Measurements from ENCODE around the gene PEX14. TPM values are rescaled to one million over a fixed set of nuclear protein-coding genes. Genes with fewer than 3 reads are reported as not detected.

PEX14 gene
- total RNA-seq, 1 donor from 2014 or later: 17.4 TPM

DNA sequence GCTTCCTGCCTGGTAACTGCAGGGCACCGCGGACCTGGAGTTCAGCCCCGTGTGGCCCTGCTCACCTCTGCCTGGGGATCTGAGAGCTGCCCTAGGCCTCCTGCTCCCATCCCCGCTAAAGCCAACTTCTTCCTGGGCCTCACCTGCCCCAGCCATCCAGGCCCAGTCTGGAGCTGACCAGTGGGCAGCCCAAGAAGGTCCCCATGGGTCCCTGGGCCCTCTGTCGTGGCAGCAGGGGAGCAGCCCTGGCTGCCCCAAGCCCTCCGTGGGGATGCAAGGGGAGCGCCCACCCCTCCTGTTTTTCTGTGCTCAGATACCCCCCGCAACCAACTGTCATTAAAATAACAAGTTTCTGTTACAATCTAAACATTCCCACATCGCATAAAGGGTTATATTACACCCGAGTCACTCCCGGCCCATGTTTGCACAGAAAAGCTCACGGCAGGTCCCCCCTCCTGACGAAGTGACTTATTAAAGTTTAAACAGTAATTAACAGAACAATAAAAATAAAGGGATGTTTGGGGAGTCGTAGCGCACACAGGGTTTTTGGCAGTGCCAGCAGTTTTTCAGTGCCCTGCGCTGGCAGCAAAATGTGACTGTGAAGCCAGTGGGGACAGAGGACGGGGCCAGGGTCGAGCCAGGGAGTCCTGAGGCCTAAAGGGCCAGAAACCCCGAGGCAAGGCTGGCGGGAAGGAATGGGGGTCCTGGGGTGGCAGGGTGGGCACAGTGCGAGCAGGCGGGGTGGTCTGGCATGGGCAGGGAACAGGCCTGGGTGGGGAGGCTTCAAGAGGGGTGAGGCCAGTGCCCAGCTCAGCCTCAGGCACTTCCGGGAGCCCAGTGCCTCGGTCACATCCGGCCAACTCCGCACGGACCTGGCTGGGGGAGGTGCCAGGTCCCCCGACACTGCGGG, 200.2 kb downstream of the PEX14 start:
- H3K36me3 Mint-ChIP-seq (ENCODE audit: low read depth): no peaks in the 10 kb centered on the region
- no peaks in the 10 kb centered on the region for H3K9me3 Mint-ChIP-seq (ENCODE audit: low read depth)
- TF ChIP-seq, protein P1, sequence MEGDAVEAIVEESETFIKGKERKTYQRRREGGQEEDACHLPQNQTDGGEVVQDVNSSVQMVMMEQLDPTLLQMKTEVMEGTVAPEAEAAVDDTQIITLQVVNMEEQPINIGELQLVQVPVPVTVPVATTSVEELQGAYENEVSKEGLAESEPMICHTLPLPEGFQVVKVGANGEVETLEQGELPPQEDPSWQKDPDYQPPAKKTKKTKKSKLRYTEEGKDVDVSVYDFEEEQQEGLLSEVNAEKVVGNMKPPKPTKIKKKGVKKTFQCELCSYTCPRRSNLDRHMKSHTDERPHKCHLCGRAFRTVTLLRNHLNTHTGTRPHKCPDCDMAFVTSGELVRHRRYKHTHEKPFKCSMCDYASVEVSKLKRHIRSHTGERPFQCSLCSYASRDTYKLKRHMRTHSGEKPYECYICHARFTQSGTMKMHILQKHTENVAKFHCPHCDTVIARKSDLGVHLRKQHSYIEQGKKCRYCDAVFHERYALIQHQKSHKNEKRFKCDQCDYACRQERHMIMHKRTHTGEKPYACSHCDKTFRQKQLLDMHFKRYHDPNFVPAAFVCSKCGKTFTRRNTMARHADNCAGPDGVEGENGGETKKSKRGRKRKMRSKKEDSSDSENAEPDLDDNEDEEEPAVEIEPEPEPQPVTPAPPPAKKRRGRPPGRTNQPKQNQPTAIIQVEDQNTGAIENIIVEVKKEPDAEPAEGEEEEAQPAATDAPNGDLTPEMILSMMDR (IDR thresholded peaks at IDR 0.05): no peak
- peaks cover 5% of the 10 kb centered on the region for H3K4me1 Mint-ChIP-seq (ENCODE audit: low read depth)
- no peak for DNase-seq (ENCODE audit: low spot score)
- H3K27me3 Mint-ChIP-seq (ENCODE audit: low read depth): no peaks in the 10 kb centered on the region
- H3K27ac Mint-ChIP-seq (ENCODE audit: unreplicated experiment): no peak overlapping the region
- no peak overlapping the region for H3K4me3 Mint-ChIP-seq (ENCODE audit: unreplicated experiment)

DNA sequence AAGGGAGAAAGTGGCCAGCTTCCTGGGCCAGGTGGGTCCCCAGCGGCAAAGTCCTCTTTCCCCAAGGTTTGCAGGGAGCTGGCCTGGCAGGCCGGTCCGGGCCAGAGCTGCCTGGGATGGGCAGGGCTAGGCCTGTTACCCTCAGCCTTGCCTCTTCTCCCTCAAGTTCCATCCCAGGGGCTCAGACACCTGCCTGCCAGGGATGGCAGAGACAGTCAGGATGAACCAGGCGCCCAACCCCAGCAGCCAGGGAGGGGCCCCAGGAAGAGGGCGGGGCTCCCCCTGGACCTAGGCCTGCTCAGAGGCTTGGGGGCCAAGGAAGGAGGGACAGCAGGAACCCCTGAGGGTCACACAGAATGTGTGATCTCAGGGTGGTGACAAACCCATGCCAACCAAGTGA, 201.1 kb downstream of the PEX14 start:
- TF ChIP-seq, protein P1 (IDR thresholded peaks at IDR 0.05): no peak
- Mint-ChIP-seq H3K4me1 (ENCODE audit: low read depth) (peaks cover 5% of the 10 kb centered on the region), H3K36me3 (ENCODE audit: low read depth) (no peaks in the 10 kb centered on the region), H3K9me3 (ENCODE audit: low read depth) (no peaks in the 10 kb centered on the region), H3K27me3 (ENCODE audit: low read depth) (no peaks in the 10 kb centered on the region), H3K4me3 (ENCODE audit: unreplicated experiment) (no peak overlapping the region), H3K27ac (ENCODE audit: unreplicated experiment) (no peak overlapping the region)
- DNase-seq (ENCODE audit: low spot score): no peak

DNA sequence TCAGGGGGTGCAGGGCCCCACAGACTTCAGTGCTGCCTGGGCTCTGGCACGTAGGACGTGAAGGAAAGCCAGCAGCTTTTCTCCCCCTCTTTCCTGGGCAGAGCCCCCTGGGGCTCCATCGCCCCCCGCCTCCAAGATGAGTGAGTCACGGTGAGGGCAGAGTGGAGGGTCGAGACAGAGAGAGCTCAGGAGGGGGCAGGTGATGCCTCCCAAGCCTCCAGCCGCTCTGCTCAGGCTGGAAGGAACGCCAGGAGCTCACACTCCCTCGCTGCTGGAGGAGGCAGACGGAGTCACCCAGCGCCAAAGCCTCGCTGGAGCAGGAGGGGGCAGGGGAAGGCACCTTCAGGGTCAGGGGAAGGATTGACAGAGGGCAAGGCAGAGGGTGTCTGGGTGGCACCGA, 202.2 kb downstream of the PEX14 start:
- no peaks in the 10 kb centered on the region for H3K9me3 Mint-ChIP-seq (ENCODE audit: low read depth)
- no peak for DNase-seq (ENCODE audit: low spot score)
- H3K4me1 Mint-ChIP-seq (ENCODE audit: low read depth): peaks cover 5% of the 10 kb centered on the region
- H3K36me3 Mint-ChIP-seq (ENCODE audit: low read depth): no peaks in the 10 kb centered on the region
- no peak overlapping the region for H3K27ac Mint-ChIP-seq (ENCODE audit: unreplicated experiment)
- TF ChIP-seq, protein P1 (IDR thresholded peaks at IDR 0.05): no peak
- H3K27me3 Mint-ChIP-seq (ENCODE audit: low read depth): peaks cover 2% of the 10 kb centered on the region
- H3K4me3 Mint-ChIP-seq (ENCODE audit: unreplicated experiment): no peak overlapping the region

GRCh38 chr1:10677491-10678391, 203.0 kb downstream of the PEX14 start:
- TF ChIP-seq, protein P1 (IDR thresholded peaks at IDR 0.05): no peak
- Mint-ChIP-seq H3K36me3 (ENCODE audit: low read depth) (no peaks in the 10 kb centered on the region), H3K27ac (ENCODE audit: unreplicated experiment) (no peak overlapping the region), H3K4me1 (ENCODE audit: low read depth) (peaks cover 5% of the 10 kb centered on the region), H3K27me3 (ENCODE audit: low read depth) (peaks cover 2% of the 10 kb centered on the region), H3K4me3 (ENCODE audit: unreplicated experiment) (no peak overlapping the region), H3K9me3 (ENCODE audit: low read depth) (no peaks in the 10 kb centered on the region)
- no peak for DNase-seq (ENCODE audit: low spot score)

DNA sequence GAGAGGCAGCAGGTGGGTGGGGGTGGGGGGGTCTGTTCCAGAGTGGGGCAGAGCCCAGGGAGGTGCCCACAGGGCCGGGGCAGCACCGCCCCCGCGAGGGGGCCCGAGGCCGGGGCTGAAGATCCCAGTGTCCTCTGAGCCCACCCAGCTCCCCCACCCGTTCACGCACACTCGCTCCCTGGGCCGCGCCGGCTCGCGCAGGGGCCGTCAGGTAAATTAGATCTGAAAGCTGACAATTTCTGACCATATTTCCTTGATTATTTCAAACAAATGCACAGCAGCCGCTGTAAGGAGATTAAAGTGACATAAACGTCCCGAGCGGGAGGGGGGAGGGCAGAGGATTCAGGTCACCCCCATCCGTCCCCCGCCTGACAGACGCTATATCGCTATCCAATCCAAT, 203.7 kb downstream of the PEX14 start:
- Mint-ChIP-seq H3K9me3 (ENCODE audit: low read depth) (no peaks in the 10 kb centered on the region), H3K4me1 (ENCODE audit: low read depth) (peaks cover 5% of the 10 kb centered on the region), H3K36me3 (ENCODE audit: low read depth) (no peaks in the 10 kb centered on the region), H3K27me3 (ENCODE audit: low read depth) (peaks cover 2% of the 10 kb centered on the region), H3K4me3 (ENCODE audit: unreplicated experiment) (no peak overlapping the region), H3K27ac (ENCODE audit: unreplicated experiment) (no peak overlapping the region)
- TF ChIP-seq, protein P1 (IDR thresholded peaks at IDR 0.05): no peak
- no peak for DNase-seq (ENCODE audit: low spot score)

Data from chondrocyte (in vitro differentiated cells).